HCT116 (cell line): ENCODE data around the gene CRHBP.
"Not testable (repeated sequence)": the region's sequence is repeated elsewhere in the genome, so short reads cannot be mapped to it uniquely, and the experiment has no call there.

Experiments used
- EGR1 ChIP-seq: IDR thresholded peaks from 2 replicates; pipeline ENCODE4 v1.6.1; 2012; ENCODE audit warnings: low read depth
- EZH2 ChIP-seq: fragments of 200-600 bp; sonication (generic); IDR thresholded peaks from 2 replicates; pipeline ENCODE4 v1.6.1; 2017; ENCODE audit warnings: antibody characterized with exemption, mixed run types
- FOSL1 ChIP-seq: IDR thresholded peaks from 2 replicates; pipeline ENCODE4 v1.6.1; 2012; ENCODE audit warnings: low read depth
- POLR2A ChIP-seq: IDR thresholded peaks from 2 replicates; pipeline ENCODE4 v1.7.0; 2011; ENCODE audit warnings: borderline replicate concordance; ENCODE audit not compliant: insufficient read depth, insufficient read length; ENCODE audit errors: extremely low read depth
- POLR2AphosphoS5 ChIP-seq: IDR thresholded peaks from 2 replicates; pipeline ENCODE4 v1.6.1; 2011; ENCODE audit warnings: mild to moderate bottlenecking, low read depth, low read length, moderate library complexity
- SIN3A ChIP-seq: IDR thresholded peaks from 2 replicates; pipeline ENCODE4 v1.6.1; 2012; ENCODE audit warnings: low read depth
- SRF ChIP-seq: IDR thresholded peaks from 2 replicates; pipeline ENCODE4 v1.6.1; 2012; ENCODE audit warnings: low read depth
- ZFX ChIP-seq: fragments of 450-650 bp; IDR thresholded peaks from 2 replicates; pipeline ENCODE4 v1.6.1; 2017
- TF ChIP-seq, protein P1 (sequence below), 3 experiments: fragments of 200-600 bp in 1 of 3; sonication (generic) in 1 of 3; IDR thresholded peaks in 2 of 3; conservative IDR thresholded peaks in 1 of 3; 2 replicates each; pipeline ENCODE4 v1.5.1; 2012 to 2017; ENCODE audit warnings: low read depth in 2 of 3, low read length in 2 of 3, antibody characterized with exemption in 1 of 3, borderline replicate concordance in 1 of 3, control low read depth in 1 of 3, mild to moderate bottlenecking in 1 of 3, mixed read lengths in 1 of 3, mixed run types in 1 of 3, moderate library complexity in 1 of 3; ENCODE audit not compliant: insufficient read depth in 1 of 3
- TF ChIP-seq, protein P2 (sequence below): IDR thresholded peaks from 2 replicates; pipeline ENCODE4 v1.6.1; 2012; ENCODE audit warnings: low read depth

DNA sequence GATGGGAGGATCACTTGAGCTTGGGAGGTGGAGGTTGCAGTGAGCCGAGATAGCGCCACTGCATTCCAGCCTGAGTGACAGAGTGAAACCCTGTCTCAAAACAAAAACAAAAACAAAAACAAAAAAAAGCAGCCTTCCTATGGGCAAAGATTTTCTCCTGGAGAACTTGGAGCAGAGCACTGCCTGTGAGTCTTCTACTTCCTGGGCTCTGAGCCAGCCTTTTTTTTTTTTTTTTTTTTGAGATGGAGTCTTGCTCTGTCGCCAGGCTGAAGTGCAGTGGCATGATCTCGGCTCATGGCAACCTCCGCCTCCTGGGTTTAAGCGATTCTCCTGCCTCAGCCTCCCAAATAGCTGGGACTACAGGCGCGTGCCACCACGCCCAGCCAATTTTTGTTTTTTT lies 40.6 kb downstream of the CRHBP start:
- TF ChIP-seq SIN3A, POLR2AphosphoS5, EGR1, SRF, FOSL1, POLR2A, EZH2, ZFX: not testable (repeated sequence)
- TF ChIP-seq, protein P1, sequence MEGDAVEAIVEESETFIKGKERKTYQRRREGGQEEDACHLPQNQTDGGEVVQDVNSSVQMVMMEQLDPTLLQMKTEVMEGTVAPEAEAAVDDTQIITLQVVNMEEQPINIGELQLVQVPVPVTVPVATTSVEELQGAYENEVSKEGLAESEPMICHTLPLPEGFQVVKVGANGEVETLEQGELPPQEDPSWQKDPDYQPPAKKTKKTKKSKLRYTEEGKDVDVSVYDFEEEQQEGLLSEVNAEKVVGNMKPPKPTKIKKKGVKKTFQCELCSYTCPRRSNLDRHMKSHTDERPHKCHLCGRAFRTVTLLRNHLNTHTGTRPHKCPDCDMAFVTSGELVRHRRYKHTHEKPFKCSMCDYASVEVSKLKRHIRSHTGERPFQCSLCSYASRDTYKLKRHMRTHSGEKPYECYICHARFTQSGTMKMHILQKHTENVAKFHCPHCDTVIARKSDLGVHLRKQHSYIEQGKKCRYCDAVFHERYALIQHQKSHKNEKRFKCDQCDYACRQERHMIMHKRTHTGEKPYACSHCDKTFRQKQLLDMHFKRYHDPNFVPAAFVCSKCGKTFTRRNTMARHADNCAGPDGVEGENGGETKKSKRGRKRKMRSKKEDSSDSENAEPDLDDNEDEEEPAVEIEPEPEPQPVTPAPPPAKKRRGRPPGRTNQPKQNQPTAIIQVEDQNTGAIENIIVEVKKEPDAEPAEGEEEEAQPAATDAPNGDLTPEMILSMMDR (IDR thresholded peaks at IDR 0.05 in 2 of 3, conservative IDR thresholded peaks at IDR 0.05 in 1 of 3; ENCODE audit: borderline replicate concordance in 1 of 3, insufficient read depth in 1 of 3, low read depth in 2 of 3, low read length in 2 of 3) = not testable (repeated sequence)
- TF ChIP-seq, protein P2, sequence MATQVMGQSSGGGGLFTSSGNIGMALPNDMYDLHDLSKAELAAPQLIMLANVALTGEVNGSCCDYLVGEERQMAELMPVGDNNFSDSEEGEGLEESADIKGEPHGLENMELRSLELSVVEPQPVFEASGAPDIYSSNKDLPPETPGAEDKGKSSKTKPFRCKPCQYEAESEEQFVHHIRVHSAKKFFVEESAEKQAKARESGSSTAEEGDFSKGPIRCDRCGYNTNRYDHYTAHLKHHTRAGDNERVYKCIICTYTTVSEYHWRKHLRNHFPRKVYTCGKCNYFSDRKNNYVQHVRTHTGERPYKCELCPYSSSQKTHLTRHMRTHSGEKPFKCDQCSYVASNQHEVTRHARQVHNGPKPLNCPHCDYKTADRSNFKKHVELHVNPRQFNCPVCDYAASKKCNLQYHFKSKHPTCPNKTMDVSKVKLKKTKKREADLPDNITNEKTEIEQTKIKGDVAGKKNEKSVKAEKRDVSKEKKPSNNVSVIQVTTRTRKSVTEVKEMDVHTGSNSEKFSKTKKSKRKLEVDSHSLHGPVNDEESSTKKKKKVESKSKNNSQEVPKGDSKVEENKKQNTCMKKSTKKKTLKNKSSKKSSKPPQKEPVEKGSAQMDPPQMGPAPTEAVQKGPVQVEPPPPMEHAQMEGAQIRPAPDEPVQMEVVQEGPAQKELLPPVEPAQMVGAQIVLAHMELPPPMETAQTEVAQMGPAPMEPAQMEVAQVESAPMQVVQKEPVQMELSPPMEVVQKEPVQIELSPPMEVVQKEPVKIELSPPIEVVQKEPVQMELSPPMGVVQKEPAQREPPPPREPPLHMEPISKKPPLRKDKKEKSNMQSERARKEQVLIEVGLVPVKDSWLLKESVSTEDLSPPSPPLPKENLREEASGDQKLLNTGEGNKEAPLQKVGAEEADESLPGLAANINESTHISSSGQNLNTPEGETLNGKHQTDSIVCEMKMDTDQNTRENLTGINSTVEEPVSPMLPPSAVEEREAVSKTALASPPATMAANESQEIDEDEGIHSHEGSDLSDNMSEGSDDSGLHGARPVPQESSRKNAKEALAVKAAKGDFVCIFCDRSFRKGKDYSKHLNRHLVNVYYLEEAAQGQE = not testable (repeated sequence)
